GM12875 (cell line): ENCODE data around the gene FCF1.
"Not testable (repeated sequence)": the region's sequence is repeated elsewhere in the genome, so short reads cannot be mapped to it uniquely, and the experiment has no call there.

Source experiments
- H3K4me3 ChIP-seq: one replicate; pipeline ENCODE4 v1.5.1; 2011; ENCODE audit warnings: low read depth, low read length, control low read depth
- CTCF ChIP-seq: IDR thresholded peaks from 2 replicates; pipeline ENCODE4 v1.5.1; 2011; ENCODE audit warnings: low read depth, mild to moderate bottlenecking, control low read depth, inconsistent platforms, low read length, moderate library complexity, borderline replicate concordance; ENCODE audit not compliant: insufficient read depth

The FCF1 gene

GRCh38 chr14:74737753-74738325 lies 24.9 kb downstream of the FCF1 start:
- no peak for TF ChIP-seq CTCF

GRCh38 chr14:74739293-74740030 lies 26.5 kb downstream of the FCF1 start:
- TF ChIP-seq CTCF = no peak

More at GRCh38 chr14:74737753-74738325, 24.9 kb downstream of the FCF1 start:
- no peak overlapping the region for H3K4me3 ChIP-seq

GRCh38 chr14:74747237-74747636 lies 34.3 kb downstream of the FCF1 start:
- no peak overlapping the region for H3K4me3 ChIP-seq
- no peak for TF ChIP-seq CTCF

More at GRCh38 chr14:74739293-74740030, 26.5 kb downstream of the FCF1 start:
- H3K4me3 ChIP-seq = no peak overlapping the region

GRCh38 chr14:74754157-74754556 lies 41.2 kb downstream of the FCF1 start:
- TF ChIP-seq CTCF = no peak
- H3K4me3 ChIP-seq = no peak overlapping the region

DNA sequence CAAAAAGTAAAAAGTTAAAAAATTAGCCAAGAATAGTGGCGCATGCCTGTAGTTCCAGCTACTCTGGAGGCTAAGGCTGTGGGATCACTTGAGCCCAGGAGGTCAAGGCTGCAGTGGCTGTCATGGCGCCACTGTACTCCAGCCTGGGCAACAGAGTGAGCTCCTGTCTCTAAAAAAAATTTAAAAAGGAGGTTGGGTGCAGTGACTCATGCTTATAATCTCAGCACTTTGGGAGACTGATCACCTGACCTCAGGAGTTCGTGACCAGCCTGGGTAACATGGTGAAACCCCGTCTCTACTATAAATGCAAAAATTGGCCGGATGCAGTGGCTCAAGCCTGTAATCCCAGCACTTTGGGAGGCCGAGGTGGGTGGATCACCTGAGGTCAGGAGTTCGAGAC lies 42.0 kb downstream of the FCF1 start:
- H3K4me3 ChIP-seq = no peak overlapping the region
- TF ChIP-seq CTCF = no peak

- no peak for TF ChIP-seq CTCF
- H3K4me3 ChIP-seq = no peak overlapping the region
These were observed 43.4 kb downstream of the FCF1 start for GRCh38 chr14:74756326-74756725.

DNA sequence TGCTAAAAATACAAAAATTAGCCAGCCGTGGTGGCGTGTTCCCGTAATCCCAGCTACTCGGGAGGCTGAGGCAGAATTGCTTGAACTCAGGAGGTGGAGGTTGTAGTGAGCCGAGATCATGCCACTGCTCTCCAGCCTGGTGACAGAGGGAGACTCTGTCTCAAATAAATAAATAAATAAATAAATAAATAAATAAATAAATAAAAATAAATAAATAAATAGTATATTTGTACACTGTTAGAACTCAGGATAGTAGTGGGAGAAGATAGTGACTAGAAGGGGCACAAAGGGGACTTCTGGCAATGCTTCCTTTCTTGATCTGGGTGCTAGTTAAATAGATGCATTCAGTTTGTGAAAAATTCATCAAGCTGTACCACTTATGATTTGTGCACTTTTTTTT lies 45.6 kb downstream of the FCF1 start:
- H3K4me3 ChIP-seq = not testable (repeated sequence)
